Endothelial cell of umbilical vein (primary cell): ENCODE measurements around the gene KLRG1. TPM values are rescaled to one million over a fixed set of nuclear protein-coding genes. Genes with fewer than 3 reads are reported as not detected.

Experiments
- BruUV-seq: library from RNA; stranded (reverse); fragments of 400-500 nt; replicated peaks from 2 replicates; lab custom pipeline; 2021; lab: Mats Ljungman, UMichigan
- CTCF ChIA-PET: fragments of 300-600, 350-600 bp; sonication (Branson Sonifier 250); formaldehyde crosslinking; loops from one replicate; lab custom pipeline; 2021; ENCODE audit warnings: antibody characterized with exemption, inconsistent platforms; lab: Charles Lee
- POLR2A ChIA-PET: fragments of 300-600, 350-600 bp; sonication (Branson Sonifier 250); formaldehyde crosslinking; loops from one replicate; lab custom pipeline; 2021; ENCODE audit warnings: antibody characterized with exemption, inconsistent platforms; lab: Charles Lee
- DNase-seq: peaks from one replicate; pipeline ENCODE4 v3.0.0-alpha.2; 2011; ENCODE audit warnings: low read depth, low spot score
- FAIRE-seq: peaks from 2 replicates; lab custom pipeline; 2011; peaks lifted over from hg19 to GRCh38; lab: Jason Lieb, UNC
- H2AFZ ChIP-seq: 2 replicates; pipeline ENCODE4 v1.6.0; 2012; ENCODE audit warnings: low read depth, low read length, control low read depth, inconsistent platforms
- H3K27ac ChIP-seq: 2 replicates; pipeline ENCODE4 v1.5.1; 2011; ENCODE audit warnings: low read depth, mild to moderate bottlenecking, control low read depth, low read length, moderate library complexity; ENCODE audit not compliant: insufficient read depth
- H3K27me3 ChIP-seq, 2 experiments: 2 replicates each; pipeline versions ENCODE4 v1.6.0 to v1.6.1; 2011; ENCODE audit warnings: low read length in 2 of 2, mixed read lengths in 1 of 2; ENCODE audit not compliant: control insufficient read depth in 2 of 2, insufficient read depth in 2 of 2
- H3K36me3 ChIP-seq, 2 experiments: 2 replicates in 1 of 2; 3 replicates in 1 of 2; pipeline ENCODE4 v1.5.1; 2011; ENCODE audit warnings: low read length in 2 of 2, mild to moderate bottlenecking in 1 of 2, moderate library complexity in 1 of 2; ENCODE audit not compliant: control insufficient read depth in 2 of 2, insufficient read depth in 2 of 2; ENCODE audit errors: extremely low read depth in 1 of 2
- H3K4me1 ChIP-seq: 3 replicates; pipeline ENCODE4 v1.5.1; 2011; ENCODE audit warnings: mild to moderate bottlenecking, low read length; ENCODE audit not compliant: control insufficient read depth, insufficient read depth; ENCODE audit errors: extremely low read depth
- H3K4me2 ChIP-seq: 2 replicates; pipeline ENCODE4 v1.6.1; 2011; ENCODE audit warnings: low read length, control low read depth, mixed read lengths; ENCODE audit not compliant: insufficient read depth
- H3K4me3 ChIP-seq, 3 experiments: fragments of 200-600 bp in 1 of 3; sonication (generic), shearing (Covaris generic) in 1 of 3; replicated peaks in 1 of 3; 2 replicates each; pipeline ENCODE4 v1.5.1; 2011 to 2016; ENCODE audit warnings: control low read depth in 3 of 3, low read length in 3 of 3, mild to moderate bottlenecking in 2 of 3, inconsistent platforms in 1 of 3, low read depth in 1 of 3, moderate library complexity in 1 of 3; ENCODE audit not compliant: insufficient read depth in 1 of 3
- H3K79me2 ChIP-seq: 2 replicates; pipeline ENCODE4 v1.6.0; 2012; ENCODE audit warnings: low read length, inconsistent platforms; ENCODE audit not compliant: control insufficient read depth, insufficient read depth
- H3K9ac ChIP-seq: replicated peaks from 2 replicates; pipeline ENCODE3; 2011; ENCODE audit warnings: low read length, control low read depth; ENCODE audit not compliant: insufficient read depth; ENCODE audit errors: extremely low read depth
- H3K9me1 ChIP-seq: replicated peaks from 3 replicates; pipeline ENCODE4 v1.6.0; 2011; ENCODE audit warnings: mild to moderate bottlenecking, low read length; ENCODE audit not compliant: control insufficient read depth, insufficient read depth; ENCODE audit errors: extremely low read depth
- H3K9me3 ChIP-seq: replicated peaks from 2 replicates; pipeline ENCODE4 v1.5.1; 2012; ENCODE audit warnings: low read length, inconsistent platforms; ENCODE audit not compliant: control insufficient read depth, insufficient read depth
- H4K20me1 ChIP-seq: replicated peaks from 2 replicates; pipeline ENCODE3; 2011; ENCODE audit warnings: mild to moderate bottlenecking, low read length; ENCODE audit not compliant: control insufficient read depth, insufficient read depth; ENCODE audit errors: extremely low read depth
- EZH2 ChIP-seq: IDR thresholded peaks from 2 replicates; pipeline ENCODE4 v1.6.1; 2012; ENCODE audit warnings: borderline replicate concordance, low read depth, mild to moderate bottlenecking, moderate library complexity, low read length, inconsistent platforms; ENCODE audit not compliant: severe bottlenecking
- FOS ChIP-seq: IDR thresholded peaks from 2 replicates; pipeline ENCODE4 v1.6.1; 2011; ENCODE audit warnings: mild to moderate bottlenecking, low read length, moderate library complexity, borderline replicate concordance; ENCODE audit not compliant: insufficient read depth
- GATA2 ChIP-seq: IDR thresholded peaks from 2 replicates; pipeline ENCODE4 v1.7.0; 2011; ENCODE audit warnings: low read depth, mild to moderate bottlenecking, moderate library complexity, mixed read lengths, low read length; ENCODE audit not compliant: insufficient read length, insufficient read depth
- JUN ChIP-seq: IDR thresholded peaks from 2 replicates; pipeline ENCODE4 v1.6.1; 2011; ENCODE audit warnings: borderline replicate concordance, low read depth; ENCODE audit not compliant: insufficient read length, insufficient read depth
- MAX ChIP-seq: IDR thresholded peaks from 2 replicates; pipeline ENCODE4 v1.6.1; 2011; ENCODE audit not compliant: insufficient read depth, insufficient read length
- MYC ChIP-seq: IDR thresholded peaks from one replicate; pipeline ENCODE4 v1.6.1; 2011; ENCODE audit warnings: mild to moderate bottlenecking, low read depth, low read length
- POLR2A ChIP-seq: IDR thresholded peaks from 2 replicates; pipeline ENCODE4 v1.6.1; 2012; ENCODE audit warnings: low read depth, mild to moderate bottlenecking, control low read depth, low read length
- POLR2AphosphoS5 ChIP-seq: IDR thresholded peaks from 2 replicates; pipeline ENCODE4 v1.6.1; 2012; ENCODE audit warnings: low read depth, mild to moderate bottlenecking, control low read depth, low read length, moderate library complexity; ENCODE audit not compliant: insufficient read depth
- dilution Hi-C: fragments of 300-500 bp; cut with MboI; formaldehyde crosslinking; loops from one replicate; pipeline ENCODE4 v1.15.0; 2019; ENCODE audit warnings: low sequenced_read_pairs; ENCODE audit not compliant: extremely low pct_ligation_motif_present
- intact Hi-C: fragments of 100-400 bp; cut with micrococcal nuclease; formaldehyde crosslinking; loops from one replicate; pipeline ENCODE4 v1.10.0; 2022
- polyA plus RNA-seq, 4 experiments: library from polyadenylated mRNA; depleted of rRNA in 3 of 4; stranded (reverse) in 3 of 4; unstranded in 1 of 4; fragments of >200 nt; gene quantifications; 2 replicates each; pipeline versions ENCODE4 v1.2.1 to v1.2.3, GENCODE V29; 2011 to 2012; ENCODE audit warnings: missing spikeins in 1 of 4
- total RNA-seq: library from RNA; stranded (reverse); gene quantifications from 2 replicates; pipeline ENCODE4 v1.2.3, GENCODE V29; 2021
- TF ChIP-seq, protein P1 (sequence below), 2 donors: IDR thresholded peaks; 1 replicate in 1 of 2; 2 replicates in 1 of 2; pipeline ENCODE4 v1.5.1; 2011; ENCODE audit warnings: low read length in 2 of 2, mild to moderate bottlenecking in 2 of 2, moderate library complexity in 2 of 2, control low read depth in 1 of 2, inconsistent platforms in 1 of 2, low read depth in 1 of 2; ENCODE audit not compliant: insufficient read depth in 1 of 2; ENCODE audit errors: extremely low read depth in 1 of 2

The KLRG1 gene
- total and polyA plus RNA-seq, 2 donors (not counting 3 experiments of a cell fraction or from before 2014, with no cell fraction given): 4.4 to 15.9 TPM

DNA sequence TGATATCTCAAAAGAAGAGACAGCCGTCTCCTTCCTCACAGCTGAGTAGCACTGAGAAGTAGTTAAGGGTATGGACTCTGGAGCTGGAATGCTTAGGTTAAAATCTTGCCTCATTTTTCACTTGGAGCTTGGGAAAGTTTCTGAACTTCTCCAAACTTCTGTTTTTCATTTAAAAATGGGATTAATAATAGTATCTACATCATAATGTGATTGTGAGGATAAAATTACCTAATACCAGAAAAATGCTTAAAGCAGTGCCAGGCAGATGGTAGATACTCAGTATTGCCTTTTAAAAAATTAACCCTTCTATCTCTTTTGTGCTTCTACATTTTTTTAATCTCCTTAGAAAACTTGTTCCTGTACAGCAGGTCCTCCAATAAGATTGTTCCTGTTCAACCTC, 63.3 kb downstream of the KLRG1 start:
- Histone ChIP-seq H3K79me2 (no peaks in the 10 kb centered on the region), H3K9me1 (no peaks in the 10 kb centered on the region), H3K9me3 (no peaks in the 10 kb centered on the region), H3K4me2 (no peak overlapping the region), H3K27ac (no peak overlapping the region), H3K36me3 (no peaks in the 10 kb centered on the region), H3K4me1 (no peaks in the 10 kb centered on the region), H3K4me3 (no peak overlapping the region), H4K20me1 (no peaks in the 10 kb centered on the region), H3K27me3 (peaks cover 7 to 22% of the 10 kb centered on the region in 2 experiments), H3K9ac (no peak overlapping the region), H2AFZ (no peak overlapping the region)
- ChIA-PET POLR2A (no interaction called here), CTCF (interaction anchor here (1.0 to 1.1 kb wide), 2 partner anchors 395 to 509 kb away, joined by 3 to 4 read pairs; no protein-coding TSS in a partner anchor)
- BruUV-seq: no TSS peak
- dilution Hi-C loops: no loop called here
- FAIRE-seq (no peak), DNase-seq (no peak)
- TF ChIP-seq POLR2AphosphoS5: no peak
- no peak for TF ChIP-seq JUN
- TF ChIP-seq, protein P1, sequence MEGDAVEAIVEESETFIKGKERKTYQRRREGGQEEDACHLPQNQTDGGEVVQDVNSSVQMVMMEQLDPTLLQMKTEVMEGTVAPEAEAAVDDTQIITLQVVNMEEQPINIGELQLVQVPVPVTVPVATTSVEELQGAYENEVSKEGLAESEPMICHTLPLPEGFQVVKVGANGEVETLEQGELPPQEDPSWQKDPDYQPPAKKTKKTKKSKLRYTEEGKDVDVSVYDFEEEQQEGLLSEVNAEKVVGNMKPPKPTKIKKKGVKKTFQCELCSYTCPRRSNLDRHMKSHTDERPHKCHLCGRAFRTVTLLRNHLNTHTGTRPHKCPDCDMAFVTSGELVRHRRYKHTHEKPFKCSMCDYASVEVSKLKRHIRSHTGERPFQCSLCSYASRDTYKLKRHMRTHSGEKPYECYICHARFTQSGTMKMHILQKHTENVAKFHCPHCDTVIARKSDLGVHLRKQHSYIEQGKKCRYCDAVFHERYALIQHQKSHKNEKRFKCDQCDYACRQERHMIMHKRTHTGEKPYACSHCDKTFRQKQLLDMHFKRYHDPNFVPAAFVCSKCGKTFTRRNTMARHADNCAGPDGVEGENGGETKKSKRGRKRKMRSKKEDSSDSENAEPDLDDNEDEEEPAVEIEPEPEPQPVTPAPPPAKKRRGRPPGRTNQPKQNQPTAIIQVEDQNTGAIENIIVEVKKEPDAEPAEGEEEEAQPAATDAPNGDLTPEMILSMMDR (IDR thresholded peaks at IDR 0.05; ENCODE audit: extremely low read depth in 1 of 2, insufficient read depth in 1 of 2, low read depth in 1 of 2, low read length in 2 of 2): no peak
- no peak for TF ChIP-seq MAX
- no peak for TF ChIP-seq FOS
- TF ChIP-seq EZH2: no peak
- TF ChIP-seq GATA2: no peak
- TF ChIP-seq MYC: no peak
- no peak for TF ChIP-seq POLR2A
- intact Hi-C loops: no loop called here

Other genes with a start within 250 kb of the KLRG1 start
- gene A2ML1, start 166.9 kb upstream of the KLRG1 start, total RNA-seq: not detected in 2 replicates
- not detected in 2 replicates for gene A2ML1, start 166.9 kb upstream of the KLRG1 start, polyA plus RNA-seq
- 31.9 and 37.3 TPM in 2 replicates for gene PHC1, start 75.0 kb upstream of the KLRG1 start, total RNA-seq
- 66.3 and 84.3 TPM in 2 replicates for gene PHC1, start 75.0 kb upstream of the KLRG1 start, polyA plus RNA-seq
- 113 and 142 TPM in 2 replicates for gene M6PR, start 39.9 kb upstream of the KLRG1 start, total RNA-seq
- gene M6PR, start 39.9 kb upstream of the KLRG1 start, polyA plus RNA-seq: 111 and 124 TPM in 2 replicates
- gene A2M, start 126.4 kb downstream of the KLRG1 start, total RNA-seq: 6.5 and 16.9 TPM in 2 replicates
- 11.5 and 13.8 TPM in 2 replicates for gene A2M, start 126.4 kb downstream of the KLRG1 start, polyA plus RNA-seq
- 0.84 and 0.88 TPM in 2 replicates for gene PZP, start 218.8 kb downstream of the KLRG1 start, total RNA-seq
- gene PZP, start 218.8 kb downstream of the KLRG1 start, polyA plus RNA-seq: 0.72 and 0.73 TPM in 2 replicates